ENCODE measurements around the gene CTTN. TPM values are rescaled to one million over a fixed set of nuclear protein-coding genes. Genes with fewer than 3 reads are reported as not detected.

CTTN gene
- total RNA-seq, 1 experiment from 2014 or later: 179 TPM

GRCh38 chr11:70473873-70474690 lies 75.8 kb downstream of the CTTN start:
- DNase-seq (ENCODE audit: low read depth): no peak

GRCh38 chr11:70474710-70475109 lies 76.4 kb downstream of the CTTN start:
- no peak for DNase-seq (ENCODE audit: low read depth)

- DNase-seq (ENCODE audit: low read depth): no peak
Observed at GRCh38 chr11:70476669-70477068, 78.3 kb downstream of the CTTN start.

GRCh38 chr11:70477176-70477575 lies 78.8 kb downstream of the CTTN start:
- DNase-seq (ENCODE audit: low read depth): no peak

- DNase-seq (ENCODE audit: low read depth): no peak
Observed at GRCh38 chr11:70477609-70478008, 79.3 kb downstream of the CTTN start.

GRCh38 chr11:70478166-70478890 lies 80.0 kb downstream of the CTTN start:
- no peak for DNase-seq (ENCODE audit: low read depth)

- no peak for DNase-seq (ENCODE audit: low read depth)
Observed at GRCh38 chr11:70480711-70481110, 82.4 kb downstream of the CTTN start.

GRCh38 chr11:70481625-70482528 lies 83.5 kb downstream of the CTTN start:
- peak; percentile 38 for DNase-seq (ENCODE audit: low read depth)

- DNase-seq (ENCODE audit: low read depth): no peak
Observed at GRCh38 chr11:70482529-70482917, 84.2 kb downstream of the CTTN start.

- DNase-seq (ENCODE audit: low read depth): peak; percentile 62
Observed at GRCh38 chr11:70483077-70483861, 84.9 kb downstream of the CTTN start.

- no peak for DNase-seq (ENCODE audit: low read depth)
Observed at GRCh38 chr11:70483917-70484316, 85.6 kb downstream of the CTTN start.

GRCh38 chr11:70485326-70486025 lies 87.1 kb downstream of the CTTN start:
- DNase-seq (ENCODE audit: low read depth): no peak

GRCh38 chr11:70486026-70486415 lies 87.7 kb downstream of the CTTN start:
- no peak for DNase-seq (ENCODE audit: low read depth)

Other genes with a start within 250 kb of the CTTN start
- 67.1 and 81.0 TPM in 2 replicates for gene FADD, start 195.2 kb upstream of the CTTN start, total RNA-seq (2014; rRNA removed; shearing (Covaris generic))
- gene PPFIA1, start 127.8 kb upstream of the CTTN start, total RNA-seq (2014; rRNA removed; shearing (Covaris generic)): 27.7 and 28.2 TPM in 2 replicates

Data from HT1080 (cell line).